Keratinocyte (primary cell): ENCODE measurements around the gene ERI3. TPM values are rescaled to one million over a fixed set of nuclear protein-coding genes. Genes with fewer than 3 reads are reported as not detected.

ENCODE experiments used
- DNase-seq: peaks from one replicate; pipeline ENCODE4 v3.0.0-alpha.2; 2011; ENCODE audit warnings: low read depth, missing footprints, low spot score
- FAIRE-seq: peaks from 2 replicates; lab custom pipeline; 2011; peaks lifted over from hg19 to GRCh38; lab: Jason Lieb, UNC
- H2AFZ ChIP-seq: 2 replicates; pipeline ENCODE4 v1.6.0; 2012; ENCODE audit warnings: low read length, control low read depth, inconsistent platforms; ENCODE audit not compliant: control insufficient read depth
- H3K27ac ChIP-seq: 2 replicates; pipeline ENCODE4 v1.5.1; 2011; ENCODE audit warnings: low read length; ENCODE audit not compliant: control insufficient read depth, insufficient read depth
- H3K27me3 ChIP-seq: 3 replicates; pipeline ENCODE4 v1.6.0; 2011; ENCODE audit warnings: low read length; ENCODE audit not compliant: control insufficient read depth, insufficient read depth; ENCODE audit errors: extremely low read depth
- H3K36me3 ChIP-seq, 2 experiments: 2 replicates in 1 of 2; 3 replicates in 1 of 2; pipeline ENCODE4 v1.5.1; 2011; ENCODE audit warnings: low read length in 2 of 2, mild to moderate bottlenecking in 1 of 2; ENCODE audit not compliant: control insufficient read depth in 2 of 2, insufficient read depth in 2 of 2; ENCODE audit errors: extremely low read depth in 1 of 2
- H3K4me1 ChIP-seq: 3 replicates; pipeline ENCODE4 v1.5.1; 2011; ENCODE audit warnings: low read length; ENCODE audit not compliant: control insufficient read depth, insufficient read depth; ENCODE audit errors: extremely low read depth
- H3K4me2 ChIP-seq: 3 replicates; pipeline ENCODE4 v1.6.0; 2011; ENCODE audit warnings: low read depth, low read length; ENCODE audit not compliant: control insufficient read depth, insufficient read depth; ENCODE audit errors: extremely low read depth
- H3K4me3 ChIP-seq, 3 experiments: fragments of 200-600 bp in 1 of 3; sonication (generic) in 1 of 3; 2 replicates in 2 of 3; 3 replicates in 1 of 3; pipeline ENCODE4 v1.5.1; 2011 to 2016; ENCODE audit warnings: low read length in 3 of 3, mild to moderate bottlenecking in 3 of 3, control low read depth in 2 of 3, inconsistent platforms in 1 of 3, low read depth in 1 of 3, mixed read lengths in 1 of 3, mixed run types in 1 of 3, moderate library complexity in 1 of 3; ENCODE audit not compliant: control insufficient read depth in 2 of 3, insufficient read depth in 2 of 3; ENCODE audit errors: extremely low read depth in 1 of 3
- H3K79me2 ChIP-seq: 2 replicates; pipeline ENCODE4 v1.6.0; 2012; ENCODE audit warnings: low read length; ENCODE audit not compliant: control insufficient read depth, insufficient read depth
- H3K9ac ChIP-seq: 3 replicates; pipeline ENCODE4 v1.6.0; 2011; ENCODE audit warnings: low read length; ENCODE audit not compliant: control insufficient read depth, insufficient read depth; ENCODE audit errors: extremely low read depth
- H3K9me1 ChIP-seq: 3 replicates; pipeline ENCODE4 v1.6.0; 2011; ENCODE audit warnings: low read length; ENCODE audit not compliant: control insufficient read depth, insufficient read depth; ENCODE audit errors: extremely low read depth
- H3K9me3 ChIP-seq: 2 replicates; pipeline ENCODE4 v1.5.1; 2012; ENCODE audit warnings: low read depth, low read length; ENCODE audit not compliant: control insufficient read depth
- H4K20me1 ChIP-seq: 3 replicates; pipeline ENCODE4 v1.6.0; 2011; ENCODE audit warnings: low read length; ENCODE audit not compliant: control insufficient read depth, insufficient read depth; ENCODE audit errors: extremely low read depth
- CTCF ChIP-seq, 3 experiments: IDR thresholded peaks in 1 of 3; conservative IDR thresholded peaks in 1 of 3; optimal IDR thresholded peaks in 1 of 3; 2 replicates in 2 of 3; 3 replicates in 1 of 3; pipeline versions ENCODE3 to v1.5.1; 2011; ENCODE audit warnings: low read length in 3 of 3, mild to moderate bottlenecking in 3 of 3, moderate library complexity in 2 of 3, control low read depth in 1 of 3, inconsistent platforms in 1 of 3; ENCODE audit not compliant: insufficient read depth in 2 of 3; ENCODE audit errors: extremely low read depth in 1 of 3
- EZH2 ChIP-seq: IDR thresholded peaks from one replicate; pipeline ENCODE4 v1.6.1; 2012; ENCODE audit warnings: inconsistent platforms, mild to moderate bottlenecking, low read length, moderate library complexity
- dilution Hi-C: fragments of 300-500 bp; cut with MboI; formaldehyde crosslinking; loops from one replicate; pipeline ENCODE4 v1.7.0; 2020; ENCODE audit warnings: low sequenced_read_pairs; ENCODE audit not compliant: extremely low pct_ligation_motif_present
- polyA plus RNA-seq, 5 experiments: library from polyadenylated mRNA; depleted of rRNA in 3 of 5; stranded (reverse) in 3 of 5; stranded (forward) in 1 of 5; unstranded in 1 of 5; fragments of >200 nt; gene quantifications; 1 replicate in 1 of 5; 2 replicates in 3 of 5; 3 replicates in 1 of 5; pipeline versions ENCODE4 v1.2.1 to v1.2.3, GENCODE V29; 2011 to 2012; ENCODE audit warnings: missing spikeins in 2 of 5, low read depth in 1 of 5, low replicate concordance in 1 of 5

The ERI3 gene
- polyA plus RNA-seq, 1 donor (not counting 4 experiments of a cell fraction or from before 2014, with no cell fraction given) = 43.7 TPM

GRCh38 chr1:44310006-44310405, 45.1 kb downstream of the ERI3 start:
- no peak for DNase-seq
- no peaks in the 10 kb centered on the region for H4K20me1 ChIP-seq
- peaks cover 19 to 34% of the 10 kb centered on the region in 2 experiments for H3K36me3 ChIP-seq
- H3K9me3 ChIP-seq = no peaks in the 10 kb centered on the region
- H2AFZ ChIP-seq = no peak overlapping the region
- H3K27me3 ChIP-seq = no peaks in the 10 kb centered on the region
- H3K9me1 ChIP-seq = no peaks in the 10 kb centered on the region
- no peak for TF ChIP-seq EZH2
- TF ChIP-seq CTCF (optimal IDR thresholded peaks at IDR 0.05 in 1 of 3, IDR thresholded peaks at IDR 0.05 in 1 of 3, conservative IDR thresholded peaks at IDR 0.05 in 1 of 3; ENCODE audit: extremely low read depth in 1 of 3, insufficient read depth in 2 of 3, low read length in 3 of 3) = no peak
- no peak overlapping the region for H3K9ac ChIP-seq
- H3K4me2 ChIP-seq = no peak overlapping the region
- H3K27ac ChIP-seq = no peak overlapping the region
- H3K79me2 ChIP-seq = no peaks in the 10 kb centered on the region
- dilution Hi-C loops = no loop called here
- no peak overlapping the region for H3K4me3 ChIP-seq
- H3K4me1 ChIP-seq = no peaks in the 10 kb centered on the region
- FAIRE-seq = no peak

GRCh38 chr1:44305962-44306422, 49.1 kb downstream of the ERI3 start:
- no peak for TF ChIP-seq EZH2
- TF ChIP-seq CTCF (optimal IDR thresholded peaks at IDR 0.05 in 1 of 3, IDR thresholded peaks at IDR 0.05 in 1 of 3, conservative IDR thresholded peaks at IDR 0.05 in 1 of 3; ENCODE audit: extremely low read depth in 1 of 3, insufficient read depth in 2 of 3, low read length in 3 of 3) = no peak
- no peak overlapping the region for H2AFZ ChIP-seq

More at GRCh38 chr1:44305962-44306422, 49.1 kb downstream of the ERI3 start:
- DNase-seq (no peak), FAIRE-seq (no peak)
- Histone ChIP-seq H3K9me1 (no peaks in the 10 kb centered on the region), H3K4me3 (no peak overlapping the region), H3K4me1 (no peaks in the 10 kb centered on the region), H3K27me3 (no peaks in the 10 kb centered on the region), H4K20me1 (no peaks in the 10 kb centered on the region), H3K79me2 (no peaks in the 10 kb centered on the region), H3K9me3 (no peaks in the 10 kb centered on the region), H3K36me3 (peaks cover 18 to 32% of the 10 kb centered on the region in 2 experiments), H3K9ac (no peak overlapping the region), H3K27ac (no peak overlapping the region), H3K4me2 (no peak overlapping the region)
- dilution Hi-C loops = no loop called here
